Thyroid gland (tissue), 4 donors: ENCODE measurements around the gene ADAMTS17.

Experiments used
- CTCF ChIP-seq, 6 experiments: fragments of 200-600 bp in 3 of 6; fragments of 450-650 bp in 3 of 6; sonication (generic) in 3 of 6; IDR thresholded peaks; one replicate each; pipeline ENCODE4 v1.5.1; 2016 to 2019; ENCODE audit warnings: antibody characterized with exemption in 6 of 6, mild to moderate bottlenecking in 2 of 6, inconsistent platforms in 1 of 6, moderate library complexity in 1 of 6
- POLR2A ChIP-seq, 2 donors: fragments of 450-650 bp; IDR thresholded peaks; one replicate each; pipeline ENCODE4 v1.6.1; 2017; ENCODE audit warnings: antibody characterized with exemption in 2 of 2, mild to moderate bottlenecking in 2 of 2, moderate library complexity in 1 of 2

- no peak for TF ChIP-seq CTCF (IDR thresholded peaks at IDR 0.05)
- TF ChIP-seq POLR2A (IDR thresholded peaks at IDR 0.05): no peak
These were observed 260.3 kb downstream of the ADAMTS17 start for GRCh38 chr15:100081454-100081853.
